HEK293T (cell line): ENCODE measurements around the gene ACSF3.
"Not testable (repeated sequence)": the region's sequence is repeated elsewhere in the genome, so short reads cannot be mapped to it uniquely, and the experiment has no call there.

Experiments
- CTCF ChIA-PET: fragments of 350-600 bp; formaldehyde crosslinking; extraction: SDS; loops from one replicate; lab custom pipeline; 2021; ENCODE audit warnings: antibody characterized with exemption, inconsistent platforms; lab: Yijun Ruan, JAX
- POLR2A ChIA-PET: fragments of 350-600 bp; formaldehyde crosslinking; extraction: SDS; loops from one replicate; lab custom pipeline; 2020; ENCODE audit warnings: antibody characterized with exemption, inconsistent platforms; lab: Yijun Ruan, JAX
- DNase-seq: peaks from one replicate; pipeline ENCODE4 v3.0.0; 2012; ENCODE audit warnings: mixed read lengths; ENCODE audit errors: extremely low spot score
- ARNT ChIP-seq: fragments of 450-650 bp; IDR thresholded peaks from 2 replicates; pipeline ENCODE4 v1.6.1; 2017; ENCODE audit warnings: mild to moderate bottlenecking
- BHLHE40 ChIP-seq: fragments of 450-650 bp; IDR thresholded peaks from 2 replicates; pipeline ENCODE4 v1.6.1; 2016; ENCODE audit warnings: mild to moderate bottlenecking, moderate library complexity, borderline replicate concordance
- CTBP1 ChIP-seq: fragments of 450-650 bp; IDR thresholded peaks from 2 replicates; pipeline ENCODE4 v1.6.1; 2016; ENCODE audit warnings: borderline replicate concordance
- ELF4 ChIP-seq: fragments of 450-650 bp; IDR thresholded peaks from 2 replicates; pipeline ENCODE4 v1.6.1; 2017; ENCODE audit warnings: antibody characterized with exemption
- FOXA1 ChIP-seq: fragments of 450-650 bp; IDR thresholded peaks from 2 replicates; pipeline ENCODE4 v1.6.1; 2016; ENCODE audit warnings: mild to moderate bottlenecking
- FOXK2 ChIP-seq: fragments of 450-650 bp; IDR thresholded peaks from 2 replicates; pipeline ENCODE4 v1.6.1; 2016; ENCODE audit warnings: mild to moderate bottlenecking
- FOXM1 ChIP-seq: fragments of 450-650 bp; IDR thresholded peaks from 2 replicates; pipeline ENCODE4 v1.6.1; 2017; ENCODE audit warnings: mild to moderate bottlenecking, borderline replicate concordance
- HDGF ChIP-seq: fragments of 450-650 bp; IDR thresholded peaks from 2 replicates; pipeline ENCODE4 v1.6.1; 2017; ENCODE audit warnings: antibody characterized with exemption, borderline replicate concordance
- L3MBTL2 ChIP-seq: fragments of 450-650 bp; conservative IDR thresholded peaks from 2 replicates; pipeline ENCODE4 v1.6.1; 2016; ENCODE audit warnings: mild to moderate bottlenecking
- LEF1 ChIP-seq: fragments of 450-650 bp; IDR thresholded peaks from 2 replicates; pipeline ENCODE4 v1.6.1; 2017; ENCODE audit warnings: mild to moderate bottlenecking, borderline replicate concordance
- NFRKB ChIP-seq: fragments of 450-650 bp; IDR thresholded peaks from 2 replicates; pipeline ENCODE4 v1.6.1; 2016; ENCODE audit warnings: mild to moderate bottlenecking, moderate library complexity
- SP1 ChIP-seq: fragments of 450-650 bp; IDR thresholded peaks from 2 replicates; pipeline ENCODE4 v1.6.1; 2017
- SUZ12 ChIP-seq: fragments of 450-650 bp; IDR thresholded peaks from 2 replicates; pipeline ENCODE4 v1.6.1; 2016; ENCODE audit warnings: mild to moderate bottlenecking
- TARDBP ChIP-seq: fragments of 450-650 bp; IDR thresholded peaks from 2 replicates; pipeline ENCODE4 v1.6.1; 2016
- ZNF384 ChIP-seq: fragments of 450-650 bp; IDR thresholded peaks from 2 replicates; pipeline ENCODE4 v1.6.1; 2016
- TF ChIP-seq, protein P1 (sequence below): fragments of 450-650 bp; IDR thresholded peaks from 2 replicates; pipeline ENCODE4 v1.6.1; 2016

Gene ACSF3

DNA sequence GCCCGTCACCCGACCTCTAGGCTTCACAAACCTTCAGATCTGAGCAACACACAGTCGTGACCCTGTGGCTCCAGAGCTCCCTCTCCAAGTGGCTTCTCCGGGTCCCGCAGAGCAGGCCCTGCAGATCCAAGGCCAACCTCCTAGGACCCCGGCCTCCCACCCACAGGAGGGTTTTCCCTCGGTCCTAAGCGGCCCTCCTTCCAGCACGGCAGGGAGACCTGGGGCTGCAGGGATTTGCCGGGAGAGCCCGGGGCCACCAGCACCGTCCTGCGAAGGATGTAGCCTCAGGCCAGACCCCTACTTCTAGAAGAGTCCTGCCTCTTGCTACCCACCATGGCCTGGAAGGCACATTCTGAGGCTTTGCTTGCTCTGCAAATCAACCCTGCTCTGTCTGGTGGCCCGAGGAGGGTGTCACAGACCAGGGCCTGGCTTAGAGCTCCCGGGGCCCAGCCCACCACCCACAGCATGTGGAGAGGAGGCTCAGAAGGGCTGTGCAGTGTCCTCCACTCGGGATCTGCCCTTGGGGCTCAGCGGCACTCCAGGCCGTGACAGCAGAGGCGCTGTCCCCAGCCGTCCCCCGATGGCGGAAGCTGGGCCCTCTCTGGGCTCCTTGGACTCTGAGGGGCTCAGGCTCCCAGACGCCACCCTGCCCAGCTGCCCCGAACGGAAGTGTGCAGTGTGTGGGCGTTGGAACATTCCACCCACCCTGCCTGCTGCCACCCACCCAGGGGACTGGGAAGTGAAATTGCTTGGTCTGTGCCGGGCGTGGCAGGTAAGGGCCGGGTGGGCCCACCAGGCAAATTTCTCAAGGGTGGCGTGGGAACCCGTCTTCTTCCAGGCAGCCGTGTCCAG lies 28.8 kb upstream of the ACSF3 start:
- no peak for DNase-seq
- TF ChIP-seq ARNT = no peak
- TF ChIP-seq ZNF384 = no peak
- TF ChIP-seq, protein P1, sequence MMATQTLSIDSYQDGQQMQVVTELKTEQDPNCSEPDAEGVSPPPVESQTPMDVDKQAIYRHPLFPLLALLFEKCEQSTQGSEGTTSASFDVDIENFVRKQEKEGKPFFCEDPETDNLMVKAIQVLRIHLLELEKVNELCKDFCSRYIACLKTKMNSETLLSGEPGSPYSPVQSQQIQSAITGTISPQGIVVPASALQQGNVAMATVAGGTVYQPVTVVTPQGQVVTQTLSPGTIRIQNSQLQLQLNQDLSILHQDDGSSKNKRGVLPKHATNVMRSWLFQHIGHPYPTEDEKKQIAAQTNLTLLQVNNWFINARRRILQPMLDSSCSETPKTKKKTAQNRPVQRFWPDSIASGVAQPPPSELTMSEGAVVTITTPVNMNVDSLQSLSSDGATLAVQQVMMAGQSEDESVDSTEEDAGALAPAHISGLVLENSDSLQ = no peak
- no peak for TF ChIP-seq ELF4
- TF ChIP-seq SUZ12 = no peak
- TF ChIP-seq NFRKB = no peak
- TF ChIP-seq FOXM1 = no peak
- TF ChIP-seq FOXK2 = no peak
- TF ChIP-seq L3MBTL2 = no peak
- TF ChIP-seq CTBP1 = no peak
- no peak for TF ChIP-seq BHLHE40
- no peak for TF ChIP-seq FOXA1
- TF ChIP-seq TARDBP = no peak
- TF ChIP-seq LEF1 = no peak
- no peak for TF ChIP-seq SP1
- TF ChIP-seq HDGF = no peak
- CTCF ChIA-PET = no interaction called here
- POLR2A ChIA-PET = no interaction called here

DNA sequence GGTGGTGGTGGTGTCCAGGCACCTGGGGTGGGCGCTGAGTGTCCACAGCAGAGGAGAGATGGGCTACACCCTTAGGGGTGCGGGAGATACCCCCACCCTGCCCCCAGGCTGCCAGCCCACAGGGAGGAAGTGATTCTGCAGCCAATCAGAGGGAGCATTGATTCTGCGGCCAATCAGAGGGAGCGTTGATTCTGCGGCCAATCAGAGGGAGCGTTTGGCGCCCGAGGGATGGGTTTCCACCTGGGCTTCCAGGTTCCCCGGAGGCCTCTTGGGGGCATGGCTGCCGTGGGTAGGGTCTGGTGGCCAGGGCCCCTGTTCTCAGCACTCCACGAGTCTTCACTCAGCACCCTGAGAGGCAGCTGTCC lies 28.2 kb upstream of the ACSF3 start:
- TF ChIP-seq, protein P1 = no peak
- TF ChIP-seq ELF4 (no peak), FOXA1 (no peak), L3MBTL2 (no peak), CTBP1 (no peak), SUZ12 (no peak), SP1 (no peak), HDGF (no peak), FOXM1 (no peak), NFRKB (no peak), BHLHE40 (no peak), TARDBP (no peak), LEF1 (no peak)
- ChIA-PET CTCF (no interaction called here), POLR2A (no interaction called here)
- no peak for DNase-seq

DNA sequence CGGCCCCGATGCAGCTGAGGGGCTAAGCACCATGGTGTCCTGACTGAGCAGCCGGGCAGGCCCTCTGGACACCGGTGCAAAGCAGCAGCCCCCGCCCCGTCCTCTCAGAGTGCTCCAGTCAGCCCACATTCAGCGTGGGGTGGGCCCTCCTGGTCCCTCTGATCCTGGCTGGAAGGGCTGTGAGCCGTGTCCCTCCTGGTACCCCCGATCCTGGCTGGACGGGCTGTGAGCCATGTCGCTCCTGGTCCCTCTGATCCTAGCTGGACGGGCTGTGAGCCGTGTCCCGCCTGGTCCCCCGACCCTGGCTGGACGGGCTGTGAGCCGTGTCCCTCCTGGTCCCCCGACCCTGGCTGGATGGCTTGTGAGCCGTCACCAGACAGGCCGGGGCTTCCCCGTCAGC lies 26.9 kb upstream of the ACSF3 start:
- CTCF ChIA-PET = no interaction called here
- POLR2A ChIA-PET = no interaction called here
- TF ChIP-seq LEF1 (no peak), HDGF (no peak), CTBP1 (no peak), TARDBP (no peak), FOXA1 (no peak), BHLHE40 (no peak), L3MBTL2 (no peak), FOXM1 (no peak)
- TF ChIP-seq, protein P1 = no peak
- no peak for DNase-seq

DNA sequence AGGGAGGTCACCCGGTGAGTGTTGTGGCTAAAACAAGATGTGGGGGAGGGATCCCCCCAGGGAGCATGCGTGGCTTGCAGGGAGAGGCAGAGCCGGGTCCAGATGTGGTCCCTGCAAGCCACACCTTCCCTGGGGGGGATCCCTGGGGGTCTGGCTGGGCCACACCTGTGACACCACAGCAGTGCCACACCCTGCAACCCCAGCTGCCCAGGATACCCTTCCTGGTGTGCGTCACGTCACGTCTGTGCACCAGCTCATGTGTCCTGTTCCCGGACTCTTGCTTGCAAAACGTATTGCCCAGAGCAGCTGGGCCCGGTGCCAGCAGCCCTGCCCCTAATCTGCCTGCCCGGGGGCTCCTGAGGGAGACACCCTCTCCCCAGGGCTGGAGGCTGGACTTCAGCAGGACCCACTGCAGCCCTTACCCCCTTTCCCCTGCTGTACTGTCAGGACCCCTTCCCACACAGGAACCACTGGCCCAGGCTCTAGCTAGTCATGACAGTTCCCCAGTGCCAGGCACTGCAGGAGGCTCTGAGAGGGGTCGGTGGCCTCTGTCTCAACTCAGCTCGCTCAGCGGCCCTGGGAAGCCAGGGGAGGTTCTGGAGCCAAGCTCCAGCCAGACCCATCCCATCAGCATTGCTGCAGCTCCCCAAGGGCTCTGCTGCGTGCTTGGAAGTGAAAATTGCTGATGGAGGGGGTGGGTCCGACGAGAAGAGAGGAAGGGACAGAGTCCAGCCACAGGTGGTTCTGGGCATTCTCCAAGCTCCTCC lies 25.8 kb upstream of the ACSF3 start:
- no peak for DNase-seq
- ChIA-PET POLR2A (no interaction called here), CTCF (no interaction called here)
- TF ChIP-seq, protein P1 = no peak
- TF ChIP-seq SUZ12 (no peak), NFRKB (no peak), CTBP1 (no peak), SP1 (no peak), FOXM1 (no peak), BHLHE40 (no peak), FOXK2 (no peak), FOXA1 (no peak), L3MBTL2 (no peak), ARNT (no peak), ZNF384 (no peak), LEF1 (no peak), TARDBP (no peak), HDGF (no peak), ELF4 (no peak)

DNA sequence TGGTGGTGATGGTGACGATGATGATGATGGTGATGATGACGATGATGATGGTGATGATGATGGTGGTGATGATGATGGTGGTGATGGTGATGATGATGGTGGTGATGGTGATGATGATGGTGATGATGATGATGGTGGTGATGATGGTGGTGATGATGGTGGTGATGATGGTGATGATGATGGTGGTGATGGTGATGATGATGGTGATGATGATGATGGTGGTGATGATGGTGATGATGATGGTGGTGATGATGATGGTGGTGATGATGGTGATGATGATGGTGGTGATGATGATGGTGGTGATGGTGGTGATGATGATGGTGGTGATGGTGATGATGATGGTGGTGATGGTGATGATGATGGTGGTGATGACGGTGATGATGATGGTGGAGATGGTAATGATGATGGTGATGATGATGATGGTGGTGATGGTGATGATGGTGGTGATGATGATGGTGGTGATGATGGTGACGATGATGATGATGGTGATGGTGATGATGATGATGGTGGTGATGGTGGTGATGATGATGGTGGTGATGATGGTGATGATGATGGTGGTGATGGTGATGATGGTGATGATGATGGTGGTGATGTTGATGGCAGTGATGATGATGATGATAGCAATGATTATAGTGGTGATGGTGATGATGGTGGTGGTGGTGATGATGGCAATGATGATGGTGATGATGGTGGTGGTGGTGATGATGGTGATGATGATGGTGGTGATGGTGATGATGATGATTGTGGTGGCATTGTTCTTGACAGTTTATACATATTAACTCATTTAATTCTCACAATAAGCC lies 24.6 kb upstream of the ACSF3 start:
- CTCF ChIA-PET, POLR2A ChIA-PET, DNase-seq: not testable (repeated sequence)
